HL-60 (cell line): Measurements from ENCODE around the gene CFAP251.
"Not testable (repeated sequence)": the region's sequence is repeated elsewhere in the genome, so short reads cannot be mapped to it uniquely, and the experiment has no call there.

Experiments
- DNase-seq, 2 experiments: peaks; one replicate each; pipeline ENCODE4 v3.0.0-alpha.2; 2010 to 2020; ENCODE audit warnings: low read depth in 1 of 2, low spot score in 1 of 2
- H3K27ac ChIP-seq: fragments of 250-450 bp; sonication (Bioruptor Pico); replicated peaks from 2 replicates; pipeline ENCODE4 v1.5.1; 2020; ENCODE audit warnings: mild to moderate bottlenecking, moderate library complexity
- H3K27me3 ChIP-seq: fragments of 250-450 bp; sonication (Bioruptor Pico); 2 replicates; pipeline ENCODE4 v1.5.1; 2021; ENCODE audit warnings: mild to moderate bottlenecking, moderate library complexity; ENCODE audit not compliant: insufficient read depth, poor library complexity, severe bottlenecking
- H3K4me3 ChIP-seq: replicated peaks from 2 replicates; pipeline ENCODE4 v1.5.1; 2011; ENCODE audit warnings: mild to moderate bottlenecking, control low read depth, low read length; ENCODE audit not compliant: insufficient read depth
- CTCF ChIP-seq: IDR thresholded peaks from one replicate; pipeline ENCODE4 v1.5.1; 2011; ENCODE audit warnings: low read length, control low read depth, inconsistent platforms; ENCODE audit not compliant: insufficient read depth
- GABPA ChIP-seq: IDR thresholded peaks from 2 replicates; pipeline ENCODE4 v1.6.1; 2012; ENCODE audit warnings: low read depth
- POLR2AphosphoS5 ChIP-seq: IDR thresholded peaks from 2 replicates; pipeline ENCODE4 v1.6.1; 2012; ENCODE audit warnings: low read depth
- SPI1 ChIP-seq: IDR thresholded peaks from 2 replicates; pipeline ENCODE4 v1.6.1; 2012; ENCODE audit warnings: low read depth, mild to moderate bottlenecking, borderline replicate concordance
- long read RNA-seq: library from polyadenylated mRNA; unstranded; transcript quantifications from one replicate; pipeline ENCODE4 v2.0.0, GENCODE V29; 2020
- TF ChIP-seq, protein P1 (sequence below): IDR thresholded peaks from 2 replicates; pipeline ENCODE4 v1.6.1; 2012; ENCODE audit warnings: low read depth; ENCODE audit not compliant: insufficient replicate concordance

The CFAP251 gene, protein sequence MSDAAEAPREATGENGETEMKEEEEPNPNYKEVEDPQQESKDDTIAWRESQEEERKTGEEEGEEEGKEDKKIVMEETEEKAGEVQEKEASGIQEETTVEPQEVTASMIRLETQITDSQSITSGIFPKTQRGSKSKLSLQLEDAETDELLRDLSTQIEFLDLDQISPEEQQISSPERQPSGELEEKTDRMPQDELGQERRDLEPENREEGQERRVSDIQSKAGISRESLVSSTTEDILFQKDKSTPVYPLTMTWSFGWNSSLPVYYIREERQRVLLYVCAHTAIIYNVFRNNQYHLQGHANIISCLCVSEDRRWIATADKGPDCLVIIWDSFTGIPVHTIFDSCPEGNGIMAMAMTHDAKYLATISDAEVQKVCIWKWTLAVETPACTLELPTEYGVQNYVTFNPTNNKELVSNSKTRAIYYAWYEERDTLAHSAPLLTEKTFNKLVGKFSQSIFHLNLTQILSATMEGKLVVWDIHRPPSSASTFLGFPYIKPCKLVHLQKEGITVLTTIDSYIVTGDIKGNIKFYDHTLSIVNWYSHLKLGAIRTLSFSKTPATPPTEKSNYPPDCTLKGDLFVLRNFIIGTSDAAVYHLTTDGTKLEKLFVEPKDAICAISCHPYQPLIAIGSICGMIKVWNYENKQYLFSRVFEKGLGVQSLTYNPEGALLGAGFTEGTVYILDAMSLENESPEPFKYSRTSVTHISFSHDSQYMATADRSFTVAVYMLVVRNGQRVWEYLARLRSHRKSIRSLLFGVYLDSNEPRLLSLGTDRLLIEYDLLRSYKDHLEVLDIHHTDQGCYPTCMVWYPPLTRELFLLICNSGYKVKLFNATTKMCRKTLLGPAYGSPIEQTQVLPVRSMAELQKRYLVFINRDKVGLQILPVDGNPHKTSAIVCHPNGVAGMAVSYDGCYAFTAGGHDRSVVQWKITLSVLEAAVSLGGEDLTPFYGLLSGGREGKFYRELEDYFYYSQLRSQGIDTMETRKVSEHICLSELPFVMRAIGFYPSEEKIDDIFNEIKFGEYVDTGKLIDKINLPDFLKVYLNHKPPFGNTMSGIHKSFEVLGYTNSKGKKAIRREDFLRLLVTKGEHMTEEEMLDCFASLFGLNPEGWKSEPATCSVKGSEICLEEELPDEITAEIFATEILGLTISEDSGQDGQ
- long read RNA-seq, partial matches to known transcripts, result 1 of 1 reads
- long read RNA-seq, other reads (novel, unspliced or antisense), result 0 of 1 reads

- 0 out of 2 replicates have a peak, but pooled peaks have one; percentile 16 for TF ChIP-seq GABPA
- peak; percentile 71 for TF ChIP-seq POLR2AphosphoS5
- TF ChIP-seq, protein P1, sequence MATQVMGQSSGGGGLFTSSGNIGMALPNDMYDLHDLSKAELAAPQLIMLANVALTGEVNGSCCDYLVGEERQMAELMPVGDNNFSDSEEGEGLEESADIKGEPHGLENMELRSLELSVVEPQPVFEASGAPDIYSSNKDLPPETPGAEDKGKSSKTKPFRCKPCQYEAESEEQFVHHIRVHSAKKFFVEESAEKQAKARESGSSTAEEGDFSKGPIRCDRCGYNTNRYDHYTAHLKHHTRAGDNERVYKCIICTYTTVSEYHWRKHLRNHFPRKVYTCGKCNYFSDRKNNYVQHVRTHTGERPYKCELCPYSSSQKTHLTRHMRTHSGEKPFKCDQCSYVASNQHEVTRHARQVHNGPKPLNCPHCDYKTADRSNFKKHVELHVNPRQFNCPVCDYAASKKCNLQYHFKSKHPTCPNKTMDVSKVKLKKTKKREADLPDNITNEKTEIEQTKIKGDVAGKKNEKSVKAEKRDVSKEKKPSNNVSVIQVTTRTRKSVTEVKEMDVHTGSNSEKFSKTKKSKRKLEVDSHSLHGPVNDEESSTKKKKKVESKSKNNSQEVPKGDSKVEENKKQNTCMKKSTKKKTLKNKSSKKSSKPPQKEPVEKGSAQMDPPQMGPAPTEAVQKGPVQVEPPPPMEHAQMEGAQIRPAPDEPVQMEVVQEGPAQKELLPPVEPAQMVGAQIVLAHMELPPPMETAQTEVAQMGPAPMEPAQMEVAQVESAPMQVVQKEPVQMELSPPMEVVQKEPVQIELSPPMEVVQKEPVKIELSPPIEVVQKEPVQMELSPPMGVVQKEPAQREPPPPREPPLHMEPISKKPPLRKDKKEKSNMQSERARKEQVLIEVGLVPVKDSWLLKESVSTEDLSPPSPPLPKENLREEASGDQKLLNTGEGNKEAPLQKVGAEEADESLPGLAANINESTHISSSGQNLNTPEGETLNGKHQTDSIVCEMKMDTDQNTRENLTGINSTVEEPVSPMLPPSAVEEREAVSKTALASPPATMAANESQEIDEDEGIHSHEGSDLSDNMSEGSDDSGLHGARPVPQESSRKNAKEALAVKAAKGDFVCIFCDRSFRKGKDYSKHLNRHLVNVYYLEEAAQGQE, result no peak
- TF ChIP-seq SPI1, result no peak
- TF ChIP-seq CTCF, result peak; percentile 20
- Histone ChIP-seq H3K27ac (peak within 1 kb of the TSS; percentile 25), H3K4me3 (peak within 1 kb of the TSS; percentile 13; the same call in 1 of the 2 replicates), H3K27me3 (no peaks in the 10 kb centered on the region)
- peak; percentile 77 to 97 for DNase-seq
Observed at GRCh38 chr12:121917950-121918678, at the start of gene CFAP251. Gene CFAP251, plus strand, starts transcription at chr12:121918592. Its CDS starts 2,714 bp downstream, at chr12:121921306.

GRCh38 chr12:121869229-121869628, 49.2 kb upstream of the CFAP251 start:
- not testable (repeated sequence) for H3K27ac ChIP-seq, DNase-seq, H3K27me3 ChIP-seq, H3K4me3 ChIP-seq

DNA sequence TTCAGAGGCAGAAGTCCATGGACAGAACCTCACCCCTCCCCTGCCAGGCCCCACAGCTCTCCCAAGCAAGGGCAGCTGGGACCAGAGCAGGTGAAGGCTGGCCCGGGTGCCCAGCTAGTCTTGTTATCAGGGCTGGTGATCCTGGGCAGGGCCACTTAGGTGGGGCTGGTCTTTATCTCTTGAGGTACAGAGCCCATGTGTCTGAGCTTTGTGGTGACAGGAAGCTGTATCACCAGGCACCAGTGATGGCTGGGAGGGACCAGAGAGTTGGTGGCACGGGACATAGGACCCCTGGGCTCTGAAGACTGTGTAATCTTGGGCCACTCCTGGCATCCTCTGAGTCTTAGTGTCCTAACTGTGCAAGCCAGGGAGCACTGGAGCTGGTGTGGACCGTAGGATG, 46.9 kb upstream of the CFAP251 start:
- TF ChIP-seq, protein P1, result no peak
- no peak for TF ChIP-seq POLR2AphosphoS5
- no peak for TF ChIP-seq CTCF
- no peak for TF ChIP-seq GABPA
- TF ChIP-seq SPI1, result no peak
- H3K27ac ChIP-seq, result no peak overlapping the region
- no peak overlapping the region for H3K4me3 ChIP-seq
- no peaks in the 10 kb centered on the region for H3K27me3 ChIP-seq
- no peak for DNase-seq
